Coronary artery (tissue), 2 donors: ENCODE data around the gene DYNC1H1.

ENCODE experiments used
- DNase-seq: peaks from one replicate; pipeline ENCODE4 v3.0.0-alpha.2; 2017; ENCODE audit warnings: low spot score
- H3K27ac ChIP-seq, 2 donors: fragments of 200-600 bp; sonication (generic); one replicate each; pipeline ENCODE4 v1.5.1; 2016 to 2019
- H3K4me3 ChIP-seq: fragments of 200-600 bp; sonication (generic); 2 replicates; pipeline ENCODE4 v1.5.1; 2016; ENCODE audit warnings: mild to moderate bottlenecking, moderate library complexity
- CTCF ChIP-seq: fragments of 200-600 bp; sonication (generic); IDR thresholded peaks from one replicate; pipeline ENCODE4 v1.5.1; 2019; ENCODE audit warnings: antibody characterized with exemption

Gene DYNC1H1

GRCh38 chr14:101953151-101953550, 11.2 kb upstream of the DYNC1H1 start:
- TF ChIP-seq CTCF: no peak
- Histone ChIP-seq H3K27ac (no peak overlapping the region), H3K4me3 (no peak overlapping the region)
- no peak for DNase-seq

GRCh38 chr14:101954501-101954900, 9.9 kb upstream of the DYNC1H1 start:
- TF ChIP-seq CTCF: no peak
- DNase-seq: no peak

GRCh38 chr14:101955695-101956161, 8.6 kb upstream of the DYNC1H1 start:
- no peak for TF ChIP-seq CTCF
- no peak for DNase-seq
- Histone ChIP-seq H3K4me3 (no peak overlapping the region), H3K27ac (no peak overlapping the region)

More at GRCh38 chr14:101954501-101954900, 9.9 kb upstream of the DYNC1H1 start:
- Histone ChIP-seq H3K4me3 (no peak overlapping the region), H3K27ac (no peak overlapping the region)

GRCh38 chr14:101956179-101956885, 8.0 kb upstream of the DYNC1H1 start:
- Histone ChIP-seq H3K4me3 (no peak overlapping the region), H3K27ac (no peak overlapping the region)
- no peak for DNase-seq
- no peak for TF ChIP-seq CTCF

- H3K4me3 ChIP-seq: no peak overlapping the region
- no peak overlapping the region for H3K27ac ChIP-seq
- no peak for DNase-seq
- TF ChIP-seq CTCF: no peak
Observed at GRCh38 chr14:101957406-101958234, 6.8 kb upstream of the DYNC1H1 start.

GRCh38 chr14:101958418-101959180, 5.8 kb upstream of the DYNC1H1 start:
- Histone ChIP-seq H3K27ac (no peak overlapping the region), H3K4me3 (no peak overlapping the region)
- DNase-seq: no peak
- no peak for TF ChIP-seq CTCF
